B cell (primary cell): ENCODE data around the gene USP26. TPM values are rescaled to one million over a fixed set of nuclear protein-coding genes. Genes with fewer than 3 reads are reported as not detected.

Source experiments
- ATAC-seq: fragments of 200-7000 bp; cut with Tn5 transposase; one replicate; pipeline ENCODE4 v1.10.0; 2021; ENCODE audit warnings: low read depth, mild to moderate bottlenecking, moderate number of reproducible peaks, moderate library complexity
- CTCF ChIA-PET: fragments of 350-600 bp; sonication (Branson Sonifier 250); formaldehyde crosslinking; loops from one replicate; lab custom pipeline; 2021; ENCODE audit warnings: antibody characterized with exemption, inconsistent platforms; lab: Charles Lee
- POLR2A ChIA-PET: fragments of 350-600 bp; sonication (Branson Sonifier 250); formaldehyde crosslinking; loops from one replicate; lab custom pipeline; 2021; ENCODE audit warnings: antibody characterized with exemption; lab: Charles Lee
- DNase-seq: peaks from one replicate; pipeline ENCODE4 v3.0.0; 2013
- H2AFZ ChIP-seq: 2 replicates; pipeline ENCODE4 v1.6.1; 2012; ENCODE audit warnings: mild to moderate bottlenecking, low read depth, low read length; ENCODE audit not compliant: insufficient read depth, poor library complexity, severe bottlenecking
- H3K27ac ChIP-seq, 2 donors: 1 replicate in 1 of 2; 2 replicates in 1 of 2; pipeline ENCODE4 v1.5.1; 2012 to 2013; ENCODE audit warnings: low read length in 2 of 2, mild to moderate bottlenecking in 2 of 2, moderate library complexity in 1 of 2
- H3K27me3 ChIP-seq, 4 experiments: fragments of 200-600 bp in 1 of 4; sonication (generic) in 1 of 4; replicated peaks in 1 of 4; 1 replicate in 2 of 4; 2 replicates in 2 of 4; pipeline versions ENCODE4 v1.6.1 to v1.7.0; 2013 to 2016; ENCODE audit warnings: low read length in 3 of 4, mild to moderate bottlenecking in 2 of 4, mixed read lengths in 1 of 4, moderate library complexity in 1 of 4; ENCODE audit not compliant: insufficient read depth in 4 of 4, control insufficient read depth in 3 of 4; ENCODE audit errors: control extremely low read depth in 1 of 4
- H3K36me3 ChIP-seq, 2 experiments: replicated peaks in 1 of 2; 1 replicate in 1 of 2; 2 replicates in 1 of 2; pipeline versions ENCODE4 v1.6.1 to v1.7.1; 2013; ENCODE audit warnings: low read length in 1 of 2; ENCODE audit not compliant: insufficient read depth in 2 of 2, control insufficient read depth in 1 of 2; ENCODE audit errors: control extremely low read depth in 1 of 2, extremely low read depth in 1 of 2
- H3K4me1 ChIP-seq, 2 donors: fragments of 200-600 bp in 1 of 2; sonication (generic) in 1 of 2; 1 replicate in 1 of 2; 2 replicates in 1 of 2; pipeline versions ENCODE4 v1.5.1 to v1.6.1; 2013 to 2017; ENCODE audit warnings: low read length in 2 of 2; ENCODE audit not compliant: control insufficient read depth in 2 of 2, insufficient read depth in 2 of 2
- H3K4me2 ChIP-seq: replicated peaks from 2 replicates; pipeline ENCODE3; 2012; ENCODE audit warnings: mild to moderate bottlenecking, low read depth, low read length; ENCODE audit not compliant: poor library complexity, severe bottlenecking
- H3K4me3 ChIP-seq, 5 experiments: fragments of 200-600 bp in 1 of 5; sonication (generic) in 1 of 5; 1 replicate in 3 of 5; 2 replicates in 2 of 5; pipeline versions ENCODE4 v1.5.1 to v1.7.0; 2011 to 2016; ENCODE audit warnings: low read length in 4 of 5, mild to moderate bottlenecking in 4 of 5, low read depth in 2 of 5, control low read depth in 1 of 5, moderate library complexity in 1 of 5; ENCODE audit not compliant: insufficient read depth in 1 of 5; ENCODE audit errors: control extremely low read depth in 1 of 5, extremely low read depth in 1 of 5
- H3K79me2 ChIP-seq: fragments of 200-600 bp; sonication (generic); one replicate; pipeline ENCODE4 v1.6.0; 2016; ENCODE audit warnings: low read length; ENCODE audit not compliant: control insufficient read depth, insufficient read depth
- H3K9ac ChIP-seq: fragments of 200-600 bp; sonication (generic); 2 replicates; pipeline ENCODE4 v1.6.1; 2017; ENCODE audit warnings: mild to moderate bottlenecking, low read length, moderate library complexity
- H3K9me3 ChIP-seq, 3 donors: one replicate each; pipeline versions ENCODE4 v1.6.1 to v1.7.1; 2013; ENCODE audit warnings: low read length in 2 of 3; ENCODE audit not compliant: control insufficient read depth in 2 of 3, insufficient read depth in 1 of 3; ENCODE audit errors: control extremely low read depth in 1 of 3
- H4K20me1 ChIP-seq: 2 replicates; pipeline ENCODE4 v1.6.0; 2012; ENCODE audit warnings: mild to moderate bottlenecking, low read length; ENCODE audit not compliant: insufficient read depth, control insufficient read depth, poor library complexity, severe bottlenecking
- H3K27ac Mint-ChIP-seq: one replicate; pipeline ENCODE4 v1.8.0; 2021; ENCODE audit warnings: mixed read lengths
- H3K27me3 Mint-ChIP-seq: one replicate; pipeline ENCODE4 v1.8.0; 2021; ENCODE audit warnings: mixed read lengths
- H3K4me1 Mint-ChIP-seq: one replicate; pipeline ENCODE4 v1.8.0; 2021; ENCODE audit warnings: mixed read lengths
- H3K4me3 Mint-ChIP-seq: one replicate; pipeline ENCODE4 v1.8.0; 2021; ENCODE audit warnings: mixed read lengths
- H3K9me3 Mint-ChIP-seq: one replicate; pipeline ENCODE4 v1.8.0; 2022; ENCODE audit warnings: mixed read lengths; ENCODE audit not compliant: insufficient read depth
- CTCF ChIP-seq: fragments of 200-600 bp; IDR thresholded peaks from one replicate; pipeline ENCODE4 v1.8.0; 2022; ENCODE audit warnings: antibody characterized with exemption, mild to moderate bottlenecking
- EZH2 ChIP-seq: IDR thresholded peaks from 2 replicates; pipeline ENCODE4 v1.6.1; 2012; ENCODE audit warnings: borderline replicate concordance, low read depth, mild to moderate bottlenecking, moderate library complexity, low read length; ENCODE audit not compliant: insufficient read depth, poor library complexity, severe bottlenecking
- WGBS: methylation state at CpG from one replicate; pipeline ENCODE4 v1.1.5; 2013; ENCODE audit warnings: missing lambda C conversion rate; ENCODE audit not compliant: insufficient coverage; 5-methylcytosine and 5-hydroxymethylcytosine counted together
- intact Hi-C: fragments of 100-400 bp; cut with micrococcal nuclease; formaldehyde crosslinking; loops from one replicate; pipeline ENCODE4 v1.10.0; 2022
- polyA plus RNA-seq: library from polyadenylated mRNA; depleted of rRNA; stranded (reverse); fragments of >200 nt; gene quantifications from 2 replicates; pipeline ENCODE4 v1.2.3, GENCODE V29; 2012
- total RNA-seq, 2 donors: library from RNA; stranded (reverse); fragments of 120-200 nt in 1 of 2; gene quantifications; 1 replicate in 1 of 2; 2 replicates in 1 of 2; pipeline versions ENCODE4 v1.2.3 to v1.2.4, GENCODE V29; 2013 to 2022

USP26 gene
- total and polyA plus RNA-seq, 2 donors (not counting 1 experiment from before 2014, with no cell fraction given): not detected

DNA sequence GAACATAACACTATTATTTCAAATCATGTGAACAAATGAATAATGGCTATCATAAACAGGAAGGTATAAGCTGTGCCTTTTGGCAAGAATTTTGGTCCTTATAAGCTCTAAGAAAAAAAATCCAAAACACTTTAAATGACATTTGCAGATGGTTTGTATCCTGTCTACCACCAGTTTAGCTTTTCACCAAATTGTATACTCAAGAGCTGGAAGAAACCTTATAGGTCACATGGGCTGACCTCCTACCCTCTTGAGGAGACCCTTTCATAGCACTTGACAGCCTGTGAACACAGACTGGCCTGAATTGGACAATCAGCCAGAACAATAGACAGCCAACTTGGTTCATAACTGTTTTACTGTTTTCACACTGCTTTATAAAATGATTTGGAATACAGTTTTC is 24.3 kb downstream of the USP26 start:
- no peak for DNase-seq
- H3K9me3 ChIP-seq: no peaks in the 10 kb centered on the region
- H3K36me3 ChIP-seq: no peaks in the 10 kb centered on the region
- H3K79me2 ChIP-seq: no peaks in the 10 kb centered on the region
- intact Hi-C loops: no loop called here
- H3K4me1 ChIP-seq: no peaks in the 10 kb centered on the region
- H3K9me3 Mint-ChIP-seq: peaks cover 1% of the 10 kb centered on the region
- no peak for ATAC-seq
- no peak overlapping the region for H2AFZ ChIP-seq
- H3K27me3 ChIP-seq: no peaks in the 10 kb centered on the region
- no peak overlapping the region for H3K9ac ChIP-seq
- H3K27ac Mint-ChIP-seq: no peak overlapping the region
- H3K27ac ChIP-seq: no peak overlapping the region
- no peak overlapping the region for H3K4me2 ChIP-seq
- no peak for TF ChIP-seq CTCF
- no peak for TF ChIP-seq EZH2
- no peak overlapping the region for H3K4me3 ChIP-seq
- no peaks in the 10 kb centered on the region for H3K4me1 Mint-ChIP-seq
- CTCF ChIA-PET: no interaction called here
- no peaks in the 10 kb centered on the region for H3K27me3 Mint-ChIP-seq
- no peaks in the 10 kb centered on the region for H4K20me1 ChIP-seq
- no peak overlapping the region for H3K4me3 Mint-ChIP-seq
- POLR2A ChIA-PET: no interaction called here

- POLR2A ChIA-PET: no interaction called here
- WGBS: no CpG with 5 or more reads among the region's 2 CpGs
- Mint-ChIP-seq H3K27ac (no peak overlapping the region), H3K9me3 (peaks cover 3% of the 10 kb centered on the region), H3K4me3 (no peak overlapping the region), H3K4me1 (no peaks in the 10 kb centered on the region), H3K27me3 (no peaks in the 10 kb centered on the region)
- Histone ChIP-seq H3K4me3 (no peak overlapping the region), H4K20me1 (no peaks in the 10 kb centered on the region), H3K9me3 (no peaks in the 10 kb centered on the region), H3K4me1 (no peaks in the 10 kb centered on the region), H3K9ac (no peak overlapping the region), H2AFZ (no peak overlapping the region), H3K27me3 (no peaks in the 10 kb centered on the region), H3K4me2 (no peak overlapping the region), H3K79me2 (no peaks in the 10 kb centered on the region), H3K27ac (no peak overlapping the region), H3K36me3 (no peaks in the 10 kb centered on the region)
- ATAC-seq: no peak
- no peak for DNase-seq
- CTCF ChIA-PET: no interaction called here
- intact Hi-C loops: no loop called here
- no peak for TF ChIP-seq CTCF
- TF ChIP-seq EZH2: no peak
Measured at GRCh38 chrX:133068461-133068860, 28.4 kb downstream of the USP26 start.
